DOHH2 (cell line): ENCODE measurements around the gene SLC28A1.

ENCODE experiments used
- H3F3A ChIP-seq: fragments of 200-600 bp; sonication (generic), shearing (Covaris generic); 2 replicates; pipeline ENCODE4 v1.6.0; 2016; ENCODE audit warnings: antibody characterized with exemption, mild to moderate bottlenecking; ENCODE audit not compliant: control insufficient read depth, insufficient read depth
- H3K27ac ChIP-seq: fragments of 200-600 bp; sonication (generic); 2 replicates; pipeline ENCODE4 v1.5.1; 2014; ENCODE audit warnings: low read depth, mild to moderate bottlenecking, low read length, moderate library complexity
- H3K27me3 ChIP-seq: fragments of 200-600 bp; sonication (generic); 2 replicates; pipeline ENCODE4 v1.6.1; 2014; ENCODE audit warnings: mild to moderate bottlenecking, low read length, mixed read lengths; ENCODE audit not compliant: control insufficient read depth
- H3K36me3 ChIP-seq: fragments of 200-600 bp; sonication (generic); 2 replicates; pipeline ENCODE4 v1.6.1; 2014; ENCODE audit warnings: mild to moderate bottlenecking, low read length, moderate library complexity, mixed read lengths; ENCODE audit not compliant: control insufficient read depth
- H3K4me1 ChIP-seq: fragments of 200-600 bp; sonication (generic); 2 replicates; pipeline ENCODE4 v1.6.1; 2014; ENCODE audit warnings: mild to moderate bottlenecking, low read length, mixed read lengths; ENCODE audit not compliant: control insufficient read depth
- H3K4me2 ChIP-seq: fragments of 200-600 bp; sonication (generic); 2 replicates; pipeline ENCODE4 v1.6.0; 2014; ENCODE audit warnings: mild to moderate bottlenecking, low read length, moderate library complexity
- H3K4me3 ChIP-seq: fragments of 200-600 bp; sonication (generic); 2 replicates; pipeline ENCODE4 v1.5.1; 2014; ENCODE audit warnings: mild to moderate bottlenecking, low read length, mixed read lengths
- H3K79me2 ChIP-seq: fragments of 200-600 bp; sonication (generic); 2 replicates; pipeline ENCODE4 v1.6.1; 2014; ENCODE audit warnings: mild to moderate bottlenecking, low read length, mixed read lengths; ENCODE audit not compliant: control insufficient read depth
- H3K9me2 ChIP-seq: fragments of 200-600 bp; sonication (generic); replicated peaks from 2 replicates; pipeline ENCODE4 v1.6.1; 2014; ENCODE audit warnings: mild to moderate bottlenecking, low read length, mixed read lengths; ENCODE audit not compliant: control insufficient read depth
- H3K9me3 ChIP-seq: fragments of 200-600 bp; sonication (generic); 2 replicates; pipeline ENCODE4 v1.6.1; 2014; ENCODE audit warnings: antibody characterized with exemption, low read length, mixed read lengths; ENCODE audit not compliant: control insufficient read depth, insufficient read depth
- H4K20me1 ChIP-seq: fragments of 200-600 bp; sonication (generic); 2 replicates; pipeline ENCODE4 v1.6.0; 2014; ENCODE audit warnings: low read depth, mild to moderate bottlenecking, antibody characterized with exemption, low read length, moderate library complexity; ENCODE audit not compliant: control insufficient read depth, insufficient read depth
- CTCF ChIP-seq: fragments of 200-600 bp; sonication (generic); IDR thresholded peaks from one replicate; pipeline ENCODE4 v1.5.1; 2014; ENCODE audit warnings: antibody characterized with exemption, mild to moderate bottlenecking, low read depth, low read length; ENCODE audit not compliant: poor library complexity, severe bottlenecking
- EZH2phosphoT487 ChIP-seq: fragments of 200-600 bp; sonication (generic); IDR thresholded peaks from 2 replicates; pipeline ENCODE4 v1.6.1; 2017; ENCODE audit warnings: borderline replicate concordance, mild to moderate bottlenecking, antibody characterized with exemption, low read length, moderate library complexity, mixed read lengths

The SLC28A1 gene

GRCh38 chr15:84881520-84881830 lies 3.0 kb upstream of the SLC28A1 start:
- Histone ChIP-seq H3K4me2 (no peak overlapping the region), H3K27ac (no peak overlapping the region), H3K4me1 (no peaks in the 10 kb centered on the region), H3K4me3 (no peak overlapping the region), H3K9me3 (no peaks in the 10 kb centered on the region), H3F3A (no peaks in the 10 kb centered on the region), H3K36me3 (no peaks in the 10 kb centered on the region), H4K20me1 (no peaks in the 10 kb centered on the region), H3K9me2 (no peaks in the 10 kb centered on the region), H3K79me2 (no peaks in the 10 kb centered on the region), H3K27me3 (no peaks in the 10 kb centered on the region)
- TF ChIP-seq CTCF (no peak), EZH2phosphoT487 (no peak)

- no peaks in the 10 kb centered on the region for H4K20me1 ChIP-seq
- no peaks in the 10 kb centered on the region for H3K9me2 ChIP-seq
- H3K79me2 ChIP-seq: no peaks in the 10 kb centered on the region
- H3K4me1 ChIP-seq: no peaks in the 10 kb centered on the region
- no peak overlapping the region for H3K4me2 ChIP-seq
- no peaks in the 10 kb centered on the region for H3K36me3 ChIP-seq
- no peak overlapping the region for H3K4me3 ChIP-seq
- H3K9me3 ChIP-seq: no peaks in the 10 kb centered on the region
- H3K27ac ChIP-seq: no peak overlapping the region
- H3F3A ChIP-seq: no peaks in the 10 kb centered on the region
- no peaks in the 10 kb centered on the region for H3K27me3 ChIP-seq
- TF ChIP-seq EZH2phosphoT487 (no peak), CTCF (no peak)
These were observed 996 bp upstream of the SLC28A1 start for GRCh38 chr15:84883466-84883865.

GRCh38 chr15:84885801-84886200 lies 1.3 kb downstream of the SLC28A1 start:
- Histone ChIP-seq H3K4me2 (no peak overlapping the region), H3K4me1 (no peaks in the 10 kb centered on the region), H3K9me2 (no peaks in the 10 kb centered on the region), H3K27ac (no peak overlapping the region), H4K20me1 (no peaks in the 10 kb centered on the region), H3K27me3 (no peaks in the 10 kb centered on the region), H3K4me3 (no peak overlapping the region), H3K9me3 (no peaks in the 10 kb centered on the region), H3K79me2 (no peaks in the 10 kb centered on the region), H3K36me3 (no peaks in the 10 kb centered on the region), H3F3A (no peaks in the 10 kb centered on the region)
- TF ChIP-seq EZH2phosphoT487 (no peak), CTCF (no peak)
